HCEC 1CT (cell line): ENCODE measurements around the gene POLA1.

Experiments
- DNase-seq: peaks from one replicate; pipeline ENCODE4 v3.0.0-alpha.2; 2017

Gene POLA1

DNA sequence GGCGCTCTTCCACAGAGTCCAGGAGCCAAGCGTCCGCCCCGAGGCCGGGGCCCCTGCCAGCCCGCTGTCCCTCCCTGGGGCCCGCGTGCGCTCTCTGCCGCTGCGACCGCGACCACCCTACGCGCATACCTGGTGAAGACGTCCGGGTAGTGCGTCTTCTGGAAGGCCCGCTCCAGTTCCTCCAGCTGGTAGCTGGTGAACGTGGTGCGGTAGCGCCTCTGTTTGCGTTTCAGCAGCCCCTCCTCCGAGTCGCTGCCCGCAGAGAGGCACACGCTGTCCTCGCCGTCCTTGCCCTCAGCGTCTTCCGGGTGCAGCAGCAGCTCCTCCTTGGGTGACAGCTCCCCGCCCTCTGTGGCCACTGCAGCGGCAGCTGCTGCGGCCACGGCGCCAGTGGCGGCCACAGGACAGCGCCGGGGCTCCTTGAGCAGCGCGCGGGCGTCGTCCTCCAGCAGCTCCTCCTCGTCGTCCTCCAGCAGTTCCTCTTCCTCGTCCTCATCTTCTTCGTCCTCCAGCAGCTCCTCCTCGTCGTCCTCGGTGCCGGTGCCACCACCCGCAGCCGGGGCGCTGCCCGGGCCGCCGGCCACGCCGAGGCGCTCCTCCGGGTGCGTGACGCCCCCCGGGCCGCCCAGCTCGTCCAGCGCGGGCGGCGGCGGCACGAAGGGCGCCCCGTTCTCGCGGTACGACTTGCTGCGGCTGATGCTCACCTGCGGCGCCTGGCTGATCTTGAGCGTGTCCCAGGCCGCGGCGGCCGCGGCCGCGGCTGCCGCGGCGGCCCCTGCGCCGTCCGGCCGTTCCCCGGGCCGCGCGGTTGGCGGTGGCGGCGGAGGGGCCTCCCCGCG, 319.3 kb downstream of the POLA1 start:
- no peak for DNase-seq

DNA sequence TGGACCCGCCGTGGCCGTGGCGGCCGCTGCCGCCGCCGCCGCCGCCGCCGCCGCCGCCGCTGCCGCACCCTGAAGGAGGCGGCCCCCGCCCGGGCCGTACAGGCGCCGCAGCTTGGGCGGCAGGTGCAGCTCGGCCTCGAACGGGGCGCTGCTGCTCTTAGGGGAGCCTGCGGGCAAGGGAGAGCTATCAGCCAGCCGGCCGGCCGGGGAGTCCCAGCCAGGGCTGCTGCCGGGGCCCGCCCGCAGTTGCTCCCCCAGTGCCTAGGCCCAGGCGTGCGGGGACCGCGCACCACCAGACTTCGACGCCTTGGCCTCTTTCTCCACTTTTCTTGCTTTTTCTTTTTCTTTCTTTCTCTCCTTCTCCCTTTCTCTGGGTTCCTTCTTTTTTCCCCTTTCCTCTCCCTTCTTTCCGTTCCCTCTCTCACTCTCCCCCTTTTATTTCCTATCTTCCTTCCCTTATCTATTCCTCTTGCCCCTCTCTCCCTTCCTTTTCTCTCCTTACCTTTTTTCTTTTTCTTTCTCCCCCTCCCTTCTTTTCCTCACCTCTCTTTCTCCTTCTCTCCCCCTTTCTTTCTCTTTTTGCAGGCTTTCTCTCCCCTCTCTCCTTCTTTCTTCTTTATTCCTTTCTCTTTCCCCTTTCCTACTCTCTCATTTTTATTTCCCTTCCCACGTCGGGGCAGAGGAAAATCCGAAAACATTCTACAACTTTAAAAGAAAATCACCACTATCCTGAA, 320.1 kb downstream of the POLA1 start:
- no peak for DNase-seq

DNA sequence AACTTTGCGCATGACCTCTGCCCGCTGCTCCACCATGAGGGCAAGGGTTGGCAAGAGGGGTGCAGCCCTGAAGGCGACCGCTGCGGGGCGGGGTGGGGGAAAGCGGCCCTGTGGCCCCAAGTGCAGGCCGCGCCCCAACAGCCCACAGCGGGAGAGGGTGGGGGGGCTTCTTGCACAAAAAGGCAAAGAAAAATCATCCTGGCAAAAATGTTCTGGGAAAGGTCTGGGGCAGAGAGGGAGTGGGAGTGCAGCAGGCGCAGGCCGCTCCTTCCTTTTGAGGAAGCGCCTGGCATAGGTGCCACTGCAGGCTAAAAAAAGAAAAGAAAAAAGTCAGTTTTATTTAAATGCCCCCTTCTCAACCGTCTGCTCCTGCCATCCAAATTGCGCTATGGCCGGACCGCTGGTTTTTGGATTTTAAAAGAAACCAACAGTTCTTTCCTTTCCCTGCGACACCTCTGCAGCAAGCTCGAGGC, 320.7 kb downstream of the POLA1 start:
- no peak for DNase-seq

DNA sequence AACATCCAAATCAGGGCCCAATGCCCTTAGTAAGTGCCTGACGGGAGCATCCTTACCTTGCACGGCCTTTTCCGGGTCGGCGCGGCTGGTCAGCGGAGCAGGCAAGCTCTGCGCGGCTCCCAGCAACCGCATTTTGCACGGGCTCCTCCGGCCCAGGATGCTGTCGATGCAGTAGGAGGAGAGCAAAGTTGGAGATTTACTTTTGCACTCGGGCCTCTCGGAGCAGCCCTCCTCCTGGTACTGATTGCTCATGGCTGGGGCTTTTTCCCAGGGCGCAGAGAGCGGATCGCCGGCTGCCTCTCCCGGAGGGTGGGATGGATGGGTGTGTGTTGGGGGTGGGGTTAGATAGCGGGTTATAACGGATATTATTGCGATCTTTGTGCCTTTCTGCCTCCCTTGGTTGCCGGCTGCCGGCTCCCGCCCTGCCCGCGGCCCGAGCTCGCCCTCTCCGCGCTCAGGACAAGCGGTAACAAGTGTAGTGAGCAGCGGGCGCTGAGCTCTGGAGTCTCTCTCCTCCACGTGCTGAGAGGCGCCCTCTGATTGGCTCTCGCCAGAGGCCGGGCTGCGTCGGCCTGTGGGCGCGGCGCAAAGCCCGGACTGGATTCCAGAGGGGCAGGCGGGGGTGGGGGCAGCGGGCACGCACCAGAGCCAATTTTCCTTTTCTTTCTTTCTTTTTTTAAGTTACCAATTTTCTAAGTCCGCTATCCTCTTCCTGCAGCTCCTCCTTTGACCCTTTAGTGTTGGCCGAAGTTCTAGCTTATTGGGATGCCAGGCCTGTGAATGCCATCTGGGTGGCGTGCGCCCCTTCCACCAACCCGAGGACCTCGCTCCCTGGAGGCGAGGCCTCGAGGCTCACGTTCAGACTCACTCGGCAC, 322.0 kb downstream of the POLA1 start, which contains the start of gene ARX:
ARX (minus strand) TSS at position 480 of the 875 bp plus-strand sequence; CDS start at position 252, 228 bp downstream.
- no peak for DNase-seq

DNA sequence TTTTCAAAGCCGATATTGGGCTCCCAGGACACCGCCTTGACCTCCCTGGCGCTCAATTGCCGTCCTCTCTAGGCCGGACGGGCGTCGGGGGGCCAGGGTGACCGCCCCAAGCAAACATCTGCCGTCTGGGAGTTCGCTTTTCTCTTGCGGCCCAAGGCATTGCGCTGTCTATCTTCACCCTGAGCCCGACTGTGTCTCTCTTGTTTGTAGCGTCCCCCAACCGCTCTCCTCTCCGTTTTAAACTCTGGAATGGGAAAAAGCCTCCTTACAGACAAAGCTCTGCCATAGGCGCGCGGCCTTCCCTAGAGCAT, 322.6 kb downstream of the POLA1 start:
- DNase-seq: no peak

DNA sequence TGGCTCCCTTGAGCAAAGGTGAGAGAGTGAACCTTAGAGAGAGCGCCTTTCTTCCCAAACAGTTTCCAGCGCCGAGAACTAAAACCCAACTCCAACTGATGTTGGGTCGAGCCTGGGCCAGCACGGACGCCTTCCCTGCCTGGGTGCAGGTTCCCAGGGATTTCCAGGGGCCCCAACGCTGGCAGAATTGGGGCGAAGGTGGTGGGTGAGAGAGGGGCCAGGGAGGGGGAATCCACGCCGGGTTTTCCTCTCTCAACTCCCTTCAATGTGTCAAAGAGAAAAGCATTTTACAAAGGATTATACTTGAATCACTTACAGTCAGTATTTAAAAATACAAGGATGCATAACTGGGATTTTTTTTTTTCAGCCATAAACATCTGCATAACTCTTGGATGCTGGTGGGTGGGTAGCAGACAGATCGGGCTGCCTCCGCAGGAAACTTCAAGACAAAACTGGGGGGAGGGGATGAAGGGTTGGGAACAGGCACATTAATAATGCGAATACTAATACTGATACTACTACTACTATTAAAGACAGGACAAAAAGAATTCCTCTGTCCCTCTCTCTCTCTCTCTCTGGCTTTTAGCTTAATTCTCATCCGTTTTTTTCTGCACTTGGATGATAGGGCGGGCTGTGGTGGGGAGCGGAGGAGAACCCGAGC, 323.4 kb downstream of the POLA1 start:
- no peak for DNase-seq

DNA sequence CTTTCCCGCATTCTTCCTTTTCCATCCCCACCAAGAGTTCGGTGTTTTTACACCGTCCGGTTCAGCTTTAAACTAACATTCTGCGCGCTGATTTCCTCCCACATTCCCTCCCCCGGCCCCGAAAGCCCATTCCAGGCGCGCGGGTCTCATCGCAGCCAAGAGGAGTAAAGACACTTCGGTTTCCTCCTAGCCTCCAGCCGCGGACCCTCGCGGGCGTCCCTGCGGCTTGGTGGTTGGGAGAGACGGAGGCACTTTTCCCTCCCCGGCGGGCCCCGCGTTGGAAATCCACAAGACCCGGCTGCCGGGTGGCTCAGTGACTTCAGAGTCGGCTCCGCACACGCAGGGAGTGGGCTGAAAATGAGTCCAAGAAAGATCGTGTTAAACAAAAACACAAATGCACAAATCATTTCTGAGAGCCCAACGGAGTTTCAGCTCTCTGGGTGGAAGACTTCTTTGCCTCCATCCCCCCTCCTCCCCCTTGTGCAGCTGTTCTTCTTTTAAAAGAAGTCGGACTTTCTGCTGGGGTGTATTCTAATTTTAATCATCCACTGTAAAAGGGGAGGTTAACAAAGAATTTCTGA, 324.0 kb downstream of the POLA1 start:
- DNase-seq: no peak

DNA sequence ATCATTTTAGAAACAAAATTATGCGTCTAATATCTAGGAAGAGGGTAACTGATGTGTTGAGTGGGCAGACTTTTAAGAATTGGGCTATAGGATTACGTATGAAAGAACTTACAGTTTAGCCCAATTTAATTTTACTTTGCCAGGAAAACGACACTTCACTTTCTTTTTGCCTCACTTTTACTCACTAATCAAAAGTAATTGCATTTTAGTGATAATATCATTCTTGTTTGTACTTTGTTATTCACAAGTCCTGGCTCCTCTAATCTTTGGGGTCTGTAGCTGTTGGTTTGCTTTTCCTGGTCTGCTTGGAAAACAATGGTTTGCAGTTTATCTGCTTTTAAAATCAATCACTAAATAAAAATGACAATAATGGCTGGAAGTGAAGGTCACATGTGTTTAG, 325.0 kb downstream of the POLA1 start:
- DNase-seq: no peak

DNA sequence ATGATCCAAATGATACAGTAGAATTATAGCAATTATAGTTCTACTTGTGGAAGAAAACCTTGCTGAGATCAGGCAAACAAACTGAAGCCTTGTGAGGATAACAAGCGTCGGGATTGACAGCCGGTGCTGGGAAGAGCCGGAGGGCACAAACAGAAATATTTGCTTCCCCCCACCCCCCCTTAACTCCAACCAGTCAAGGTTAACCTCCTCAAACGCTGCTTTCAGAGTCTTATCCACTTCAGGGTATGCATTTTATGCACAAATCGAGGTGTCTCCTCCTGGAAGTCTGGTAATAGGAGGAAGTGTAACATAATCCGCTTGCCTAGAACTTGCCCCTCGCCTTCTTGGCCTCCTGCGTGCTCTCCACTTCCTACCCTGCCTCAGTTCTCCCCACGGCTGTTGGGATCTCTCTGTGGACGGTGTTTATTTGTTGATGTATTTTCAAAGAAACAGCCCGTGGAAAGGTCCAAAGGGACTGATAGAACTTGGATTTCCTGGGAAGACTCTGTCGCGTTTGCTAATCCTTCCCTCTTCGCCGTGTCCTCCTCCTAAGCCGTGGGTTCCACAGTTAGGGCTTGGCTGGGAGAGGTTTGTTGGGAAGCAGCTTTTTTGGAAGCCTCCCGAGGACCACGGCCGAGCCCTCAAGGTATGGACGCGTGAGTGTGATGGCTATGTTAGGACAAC, 326.1 kb downstream of the POLA1 start:
- DNase-seq: no peak

DNA sequence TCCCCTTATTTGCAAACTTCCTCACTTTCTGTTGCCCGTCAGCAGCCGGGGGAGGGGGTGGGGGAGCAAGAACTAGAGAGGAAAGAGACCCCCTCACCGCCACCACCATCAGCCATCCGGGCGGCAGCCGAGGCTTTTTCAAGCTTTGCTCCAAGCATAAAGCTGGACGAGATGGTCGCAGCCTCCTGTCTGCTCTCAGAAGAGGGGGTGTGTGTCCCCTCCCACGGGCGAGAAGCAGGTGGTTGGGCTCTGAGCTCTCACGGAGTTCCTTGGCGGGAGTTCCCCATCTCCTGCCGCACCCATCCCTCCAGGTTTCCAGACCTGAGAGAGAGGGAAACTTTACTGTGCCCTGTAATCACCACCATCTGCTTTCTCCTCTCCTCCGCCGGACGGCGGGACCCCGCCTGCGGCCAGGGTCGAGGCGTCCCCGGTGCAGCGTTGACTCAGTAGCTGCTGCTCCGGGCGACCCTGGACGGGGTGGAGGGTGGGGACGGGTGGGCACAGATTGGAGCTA, 326.7 kb downstream of the POLA1 start:
- no peak for DNase-seq

DNA sequence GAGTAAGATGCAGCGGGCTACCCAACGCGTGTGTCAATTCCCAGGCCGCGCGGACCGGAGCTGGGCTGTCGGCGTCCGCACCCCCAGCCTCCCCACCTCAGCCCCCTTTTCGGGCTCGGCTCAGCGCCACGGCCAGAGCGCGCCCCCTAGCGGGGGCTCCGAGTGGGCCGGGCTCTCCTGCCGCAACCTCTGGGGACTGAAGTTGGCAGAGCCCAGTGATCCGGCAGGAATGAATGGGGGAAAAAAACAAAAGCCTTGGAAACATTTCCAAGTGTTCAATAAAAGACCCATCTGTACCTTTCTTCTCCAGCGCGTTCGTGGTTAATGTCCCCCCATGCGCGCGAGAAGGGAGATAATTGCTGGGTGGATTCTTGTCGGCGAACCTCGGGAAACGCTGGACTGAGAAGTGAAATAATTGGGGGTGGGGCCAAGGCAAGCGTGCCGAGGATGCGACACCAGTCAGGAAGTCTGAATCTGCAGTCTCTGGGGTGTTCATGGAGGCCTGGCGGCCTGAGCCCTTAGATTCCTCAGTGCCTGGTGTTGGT, 327.3 kb downstream of the POLA1 start:
- DNase-seq: no peak

DNA sequence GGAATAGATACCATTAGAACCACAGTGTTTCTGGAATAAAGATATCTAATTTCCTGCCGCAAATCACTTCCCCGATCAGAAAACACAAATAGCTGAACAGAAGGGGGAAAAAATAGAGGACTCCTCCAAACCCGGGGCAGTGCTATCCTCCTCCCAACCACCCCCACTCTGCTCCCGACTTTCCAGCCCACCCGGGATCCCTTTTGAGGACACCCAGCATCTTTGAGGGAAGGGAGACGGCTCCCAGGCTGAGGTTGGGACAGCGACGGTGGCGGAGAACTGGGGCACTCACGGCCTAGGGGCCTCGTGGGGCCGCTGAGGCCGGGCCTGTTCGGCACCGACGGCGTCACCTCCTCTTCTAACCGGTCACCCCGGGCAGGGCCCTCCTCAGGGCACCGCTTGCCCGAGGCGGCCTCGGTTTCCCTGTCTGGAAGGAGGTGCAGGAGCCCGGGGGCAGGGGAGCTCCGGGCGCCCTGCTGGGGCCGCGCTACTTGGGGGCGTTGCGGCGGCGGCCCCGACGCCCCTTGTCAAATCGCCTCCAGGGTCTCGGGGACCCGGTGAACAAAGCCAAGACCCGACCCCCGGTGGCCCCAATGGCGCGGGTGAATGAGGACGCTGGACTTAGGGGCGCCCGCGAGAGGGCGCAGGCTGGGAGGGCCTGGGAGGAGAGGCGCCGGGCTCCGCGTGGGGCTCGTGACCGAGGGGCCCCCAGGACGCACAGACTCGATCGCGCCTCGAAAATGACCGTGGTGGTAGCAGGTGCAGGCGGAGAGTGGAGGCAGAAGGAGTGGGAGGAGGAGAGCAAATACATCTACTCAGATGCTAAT, 329.0 kb downstream of the POLA1 start:
- no peak for DNase-seq

DNA sequence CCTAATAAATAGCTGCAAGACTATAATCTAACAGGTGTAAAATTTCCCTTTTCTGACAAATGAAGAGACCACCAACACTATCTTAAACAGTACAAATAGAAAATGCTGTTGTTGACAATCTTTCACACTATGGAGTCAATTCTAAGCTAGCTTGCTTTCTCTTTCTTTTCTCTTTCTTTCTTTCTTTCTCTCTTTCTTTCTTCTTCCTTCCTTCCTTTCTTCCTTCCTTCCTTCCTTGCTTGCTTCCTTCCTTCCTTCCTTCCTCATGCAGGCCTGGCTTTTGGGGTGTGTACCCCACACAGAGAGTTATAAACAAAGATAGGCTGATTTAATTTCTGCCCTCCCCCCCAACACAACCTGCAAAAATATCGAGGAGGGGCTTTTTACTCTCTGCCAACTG, 330.2 kb downstream of the POLA1 start:
- DNase-seq: no peak

DNA sequence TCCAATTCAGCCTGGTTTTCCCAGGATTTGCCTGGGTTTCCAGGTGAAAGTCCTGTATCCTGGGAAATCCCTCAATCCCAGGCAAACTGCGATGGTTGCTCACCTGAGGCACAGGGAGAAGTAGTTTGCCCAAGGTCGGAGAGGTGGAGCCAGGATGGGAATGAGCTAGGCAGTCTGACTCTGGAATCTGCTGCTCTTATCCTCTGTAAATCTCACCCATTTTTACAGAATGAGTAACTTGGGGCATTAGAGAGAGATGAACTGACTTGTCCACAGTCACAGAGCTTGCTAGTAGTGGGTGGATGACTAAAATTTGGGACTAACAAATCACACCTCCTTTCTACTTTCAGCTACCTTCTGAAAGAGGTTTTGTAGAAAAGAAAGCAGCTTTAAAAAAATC, 331.9 kb downstream of the POLA1 start:
- no peak for DNase-seq

DNA sequence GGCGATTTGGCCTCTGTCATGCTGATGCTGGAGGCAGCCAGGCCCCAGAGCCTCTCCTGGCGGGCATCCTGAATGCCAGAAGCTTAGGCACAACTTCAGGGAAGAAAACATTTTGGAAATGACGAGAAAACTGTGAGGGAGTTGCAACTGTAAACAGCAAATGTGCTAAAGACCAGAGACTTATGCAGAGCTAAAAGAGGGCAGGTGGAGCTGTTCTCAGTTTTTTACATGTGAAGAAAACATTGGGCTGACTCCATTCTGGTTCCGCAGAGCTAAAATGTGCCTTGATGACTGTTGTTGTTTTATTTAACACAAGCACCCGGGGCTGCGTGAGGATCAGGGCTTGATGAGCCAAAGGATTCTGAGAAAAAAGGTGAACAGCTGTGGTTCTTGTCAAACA, 332.9 kb downstream of the POLA1 start:
- no peak for DNase-seq

DNA sequence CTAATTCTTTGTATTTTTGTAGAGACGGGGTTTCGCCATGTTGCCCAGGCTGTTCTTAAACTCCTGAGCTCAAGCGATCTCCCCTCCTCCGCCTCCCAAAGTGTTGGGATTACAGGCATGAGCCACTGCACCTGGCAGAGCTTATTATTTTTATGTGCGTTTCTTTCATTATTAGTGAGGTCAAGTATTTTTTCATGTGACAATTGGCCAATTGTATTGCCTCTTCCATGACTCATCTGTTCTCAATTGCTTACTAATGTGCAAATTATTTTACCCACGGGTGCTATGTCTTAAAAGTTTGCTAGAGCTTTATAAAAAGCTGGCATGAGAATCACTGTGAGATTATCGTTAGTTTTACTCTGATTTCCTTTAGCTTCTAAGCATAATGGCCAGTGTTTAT, 335.0 kb downstream of the POLA1 start:
- DNase-seq: peak; percentile 69

DNA sequence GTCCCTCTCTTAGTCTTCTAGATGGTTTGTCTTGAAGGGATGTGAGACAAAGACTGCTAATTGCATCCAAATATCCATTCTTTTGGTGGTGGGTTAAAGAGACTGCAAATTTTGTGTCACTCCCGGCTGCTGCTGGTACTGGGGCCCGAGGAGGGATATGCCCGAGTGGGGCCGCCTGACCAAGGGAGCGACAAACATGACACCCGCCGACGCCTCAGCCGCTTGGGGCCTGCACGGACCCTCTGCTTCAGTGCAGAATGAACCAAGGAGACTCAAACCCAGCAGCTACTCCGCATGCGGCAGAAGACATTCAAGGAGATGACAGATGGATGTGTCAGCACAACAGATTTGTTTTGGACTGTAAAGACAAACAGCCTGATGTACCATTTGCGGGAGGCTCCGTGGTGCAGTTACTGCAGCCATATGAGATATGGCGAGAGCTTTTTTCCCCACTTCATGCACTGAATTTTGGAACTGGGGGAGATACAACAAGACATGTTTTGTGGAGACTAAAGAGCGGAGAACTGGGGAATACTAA, 335.6 kb downstream of the POLA1 start:
- DNase-seq: no peak

DNA sequence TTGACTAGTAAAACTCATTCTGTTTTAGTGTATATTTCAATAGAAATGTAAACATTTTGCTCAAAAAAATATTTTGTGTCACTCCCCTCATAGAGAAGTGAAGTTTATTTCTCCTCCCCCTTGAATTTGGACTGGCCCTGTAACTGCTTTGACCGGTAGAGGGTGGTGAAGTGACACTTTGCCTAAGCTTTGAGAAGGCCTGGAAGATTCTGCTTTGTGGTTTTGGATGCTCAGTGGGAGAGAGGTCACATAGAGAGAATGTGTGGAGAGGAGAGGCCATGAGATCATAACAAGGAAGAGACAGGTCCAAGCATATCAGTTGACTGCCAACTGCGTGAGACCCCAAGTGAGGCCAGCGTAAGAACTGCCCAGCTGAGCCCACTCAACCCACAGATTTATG, 341.2 kb downstream of the POLA1 start:
- peak; percentile 16 for DNase-seq

DNA sequence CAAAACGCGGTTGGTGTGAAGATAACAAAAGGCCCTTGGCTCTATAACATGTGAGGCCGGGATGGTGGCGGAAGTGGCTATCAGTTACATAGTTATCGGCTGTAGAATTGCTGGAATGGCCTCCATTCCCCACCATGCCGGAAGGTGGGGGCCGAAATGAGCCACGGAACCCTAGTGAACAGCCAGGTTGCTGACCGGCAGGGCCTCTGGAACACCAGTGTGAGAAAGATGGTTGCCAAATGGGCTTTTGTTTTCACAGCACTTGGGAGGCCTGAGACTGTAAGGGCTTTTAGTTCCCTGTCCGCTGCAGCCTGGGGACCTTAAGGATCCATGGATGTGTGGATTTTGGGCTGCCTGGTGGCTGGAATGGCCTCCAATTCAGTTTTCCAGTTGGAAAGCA, 345.3 kb downstream of the POLA1 start:
- DNase-seq: no peak

DNA sequence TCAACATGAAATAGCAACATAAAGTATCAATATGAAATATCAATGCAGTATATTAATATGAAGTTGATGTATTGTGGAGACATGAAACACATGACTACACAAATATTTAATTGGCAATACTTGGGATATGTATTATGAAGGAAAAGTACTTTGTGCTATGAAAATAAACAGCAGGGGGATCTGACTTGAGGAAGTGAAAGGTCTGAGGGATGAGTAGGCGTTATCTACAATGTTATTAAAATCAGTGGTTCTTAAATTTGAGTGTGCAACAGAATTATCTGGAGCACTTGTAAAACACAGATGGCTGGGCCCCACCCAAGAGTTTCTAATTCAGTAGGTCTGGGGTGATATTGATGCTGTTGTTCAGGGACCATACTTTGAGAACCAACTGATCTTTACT, 349.5 kb downstream of the POLA1 start:
- no peak for DNase-seq
